Activated T-cell treated with anti-CD3 and anti-CD28 coated beads for 24 hours (primary cell): ENCODE results near the gene EGR1.
"Not testable (repeated sequence)": the region's sequence is repeated elsewhere in the genome, so short reads cannot be mapped to it uniquely, and the experiment has no call there.

Experiments used
- DNase-seq: peaks from one replicate; pipeline ENCODE4 v3.0.0-alpha.2; 2020; ENCODE audit warnings: low read depth

Gene EGR1

DNA sequence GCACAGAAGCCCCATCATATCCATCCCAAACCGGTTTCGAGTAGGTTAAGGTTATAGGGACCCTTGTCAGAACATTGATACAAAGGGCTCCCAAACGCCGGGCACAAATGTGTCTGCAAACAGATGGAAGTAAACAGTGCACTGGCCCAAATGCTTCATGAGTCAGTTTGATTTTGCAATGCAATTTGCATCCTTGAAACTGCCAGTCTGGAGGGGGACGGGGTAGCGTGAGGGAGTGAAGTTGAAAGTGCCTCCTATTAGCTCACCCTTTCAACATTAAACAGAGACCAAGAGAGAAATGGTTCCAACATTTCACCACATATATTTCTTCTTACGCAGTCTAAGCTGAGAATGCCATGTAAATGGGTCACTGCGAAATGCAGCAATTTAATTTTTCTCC lies 42.2 kb downstream of the EGR1 start:
- not testable (repeated sequence) for DNase-seq

DNA sequence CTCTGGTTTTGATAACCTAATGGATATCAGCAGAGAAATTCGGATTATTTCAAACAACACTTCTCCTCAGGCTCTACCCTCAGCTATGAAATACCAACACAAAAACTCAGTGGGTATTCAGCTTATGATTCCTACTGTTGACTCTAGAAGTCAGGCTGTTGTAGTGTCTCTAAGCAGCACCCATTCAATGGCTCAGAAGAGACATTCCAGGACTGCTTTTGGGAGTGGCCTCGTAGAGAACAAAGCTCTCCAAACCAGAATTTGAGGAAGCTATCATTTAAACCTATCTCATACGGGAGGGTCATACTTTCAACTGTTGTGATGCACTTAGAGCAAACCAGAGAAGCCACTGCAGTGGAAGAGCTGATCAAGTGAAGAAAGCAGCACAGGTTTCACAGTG lies 43.7 kb downstream of the EGR1 start:
- DNase-seq, result no peak

DNA sequence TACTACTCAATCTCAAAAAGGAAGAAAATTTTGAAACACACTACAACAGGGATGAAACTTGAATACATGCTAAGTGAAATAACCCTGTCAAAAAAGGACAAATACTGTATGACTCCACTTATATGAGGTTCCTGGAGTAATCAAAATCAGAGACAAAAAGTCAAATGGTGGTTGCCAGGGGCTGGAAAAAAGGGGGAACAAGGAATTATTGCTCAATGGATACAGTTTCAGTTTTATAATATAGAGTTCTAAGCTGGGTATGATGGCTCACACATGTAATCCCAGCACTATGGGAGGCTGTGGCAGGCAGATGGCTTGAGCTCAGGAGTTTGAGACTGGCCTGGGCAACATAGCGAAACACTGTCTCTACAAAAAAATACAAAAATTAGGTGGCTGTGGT lies 48.7 kb downstream of the EGR1 start:
- DNase-seq, result no peak

DNA sequence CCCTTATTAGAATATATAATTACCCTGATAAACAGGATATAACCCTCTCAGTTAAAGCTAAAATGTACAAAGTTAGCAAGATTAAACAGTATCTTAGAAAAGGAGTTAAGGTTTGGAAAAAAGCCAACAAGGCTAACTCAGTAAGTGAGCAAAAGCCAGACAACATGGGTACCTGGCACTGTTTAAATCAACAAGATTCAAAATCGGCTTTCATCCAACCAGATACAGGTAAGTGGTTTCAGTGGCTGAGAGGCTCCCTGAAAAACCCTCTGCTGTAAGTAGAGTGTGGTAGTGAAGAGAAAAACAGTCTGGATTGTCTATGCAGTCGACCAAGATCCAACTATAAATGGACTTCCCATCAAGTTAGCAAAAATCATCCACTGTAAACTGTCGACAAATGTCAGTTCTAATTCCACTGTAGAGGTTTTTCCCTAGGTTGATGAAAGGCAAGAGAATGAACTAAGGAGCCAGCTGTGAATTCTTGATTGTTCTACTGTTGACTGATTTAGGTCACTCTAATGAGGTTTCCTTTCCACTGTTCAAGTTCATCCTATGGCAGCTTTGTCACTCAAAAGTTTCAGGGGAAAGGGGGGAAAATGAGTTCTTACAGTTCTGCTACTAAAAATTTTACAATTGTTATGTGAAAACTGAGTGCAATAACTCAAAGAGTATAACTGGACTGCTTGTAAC lies 50.4 kb downstream of the EGR1 start:
- no peak for DNase-seq

DNA sequence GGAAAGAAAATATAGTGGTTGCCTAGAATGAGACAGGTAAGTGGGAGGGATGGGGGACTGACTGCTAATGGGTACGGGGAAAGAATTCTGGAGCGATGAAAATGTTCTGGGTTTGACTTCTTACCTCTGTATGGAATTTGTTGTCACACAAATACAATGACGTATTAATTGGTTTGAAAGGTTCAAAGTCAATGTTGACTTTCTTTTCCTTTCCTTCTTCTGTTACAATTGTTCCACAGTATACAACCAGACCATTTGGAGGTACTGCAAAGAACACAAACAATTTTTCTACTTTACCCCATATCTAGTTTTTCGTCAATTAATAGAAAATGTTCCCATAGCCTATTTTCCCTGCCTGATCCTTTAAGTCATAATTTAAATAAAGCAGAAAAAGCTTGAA lies 52.2 kb downstream of the EGR1 start:
- DNase-seq, result no peak
